GM18498 (cell line): Measurements from ENCODE around the gene UGGT1.
"Not testable (repeated sequence)": the region's sequence is repeated elsewhere in the genome, so short reads cannot be mapped to it uniquely, and the experiment has no call there.

Source experiments
- ATAC-seq: cut with Tn5 transposase; IDR thresholded peaks from one replicate; pipeline ENCODE4 v1.9.1; 2021; ENCODE audit warnings: mild to moderate bottlenecking, moderate library complexity; ENCODE audit not compliant: unreplicated experiment

Gene UGGT1

DNA sequence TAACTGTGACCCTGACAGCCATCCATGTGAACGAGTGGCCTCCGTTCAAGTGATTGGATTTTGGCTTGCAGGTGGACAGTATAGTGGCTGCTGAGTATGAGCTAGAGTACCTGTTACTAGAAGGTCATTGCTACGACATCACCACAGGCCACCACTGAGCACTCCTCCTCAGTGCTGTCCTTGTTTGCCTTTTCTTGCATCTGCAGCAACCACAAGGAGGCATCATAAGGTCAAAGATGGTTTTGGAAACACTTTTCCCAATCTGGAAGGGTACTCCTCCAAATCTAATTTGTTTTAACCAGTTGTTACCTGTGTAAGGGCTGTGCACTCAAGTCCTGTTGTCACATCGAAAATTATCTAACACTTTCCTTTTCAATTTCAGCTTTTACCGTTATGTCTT is 81.2 kb downstream of the UGGT1 start:
- ATAC-seq: no peak

DNA sequence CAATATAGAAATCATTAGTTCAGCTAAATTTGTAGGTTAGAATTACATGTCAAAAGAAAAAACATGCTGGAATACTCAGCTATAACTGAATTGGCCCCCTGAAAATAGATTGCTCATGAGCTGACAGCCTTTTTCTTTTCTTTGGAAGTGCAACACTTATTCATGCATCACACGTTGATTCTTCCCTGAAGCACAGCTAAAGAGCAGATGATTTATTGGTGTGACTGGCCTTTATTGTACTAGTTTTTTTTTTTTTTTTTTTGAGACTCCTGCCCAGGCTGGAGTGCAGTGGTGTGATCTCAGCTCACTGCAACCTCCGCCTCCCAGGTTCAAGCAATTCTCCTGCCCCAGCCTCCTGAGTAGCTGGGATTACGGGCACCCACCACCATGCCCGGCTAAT is 83.1 kb downstream of the UGGT1 start:
- not testable (repeated sequence) for ATAC-seq

DNA sequence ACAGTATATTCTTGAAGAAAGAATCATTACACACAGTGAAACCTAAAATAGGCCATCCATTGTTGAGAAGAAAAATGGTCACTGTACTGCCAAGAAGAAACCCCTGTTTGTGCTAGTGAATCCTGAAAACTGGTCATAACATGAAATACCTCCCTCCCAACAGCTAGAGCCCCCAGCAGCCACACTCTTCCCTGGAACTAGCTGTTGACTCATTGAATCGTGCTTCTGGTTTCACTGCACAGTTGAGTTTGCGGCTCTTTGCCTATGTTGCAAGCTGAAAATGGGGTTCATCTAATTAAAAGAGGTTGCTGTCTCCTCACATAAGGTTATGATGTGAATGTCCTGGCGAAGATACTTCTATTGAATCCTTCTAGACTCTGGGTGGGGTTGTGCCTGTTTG is 86.3 kb downstream of the UGGT1 start:
- ATAC-seq: no peak

DNA sequence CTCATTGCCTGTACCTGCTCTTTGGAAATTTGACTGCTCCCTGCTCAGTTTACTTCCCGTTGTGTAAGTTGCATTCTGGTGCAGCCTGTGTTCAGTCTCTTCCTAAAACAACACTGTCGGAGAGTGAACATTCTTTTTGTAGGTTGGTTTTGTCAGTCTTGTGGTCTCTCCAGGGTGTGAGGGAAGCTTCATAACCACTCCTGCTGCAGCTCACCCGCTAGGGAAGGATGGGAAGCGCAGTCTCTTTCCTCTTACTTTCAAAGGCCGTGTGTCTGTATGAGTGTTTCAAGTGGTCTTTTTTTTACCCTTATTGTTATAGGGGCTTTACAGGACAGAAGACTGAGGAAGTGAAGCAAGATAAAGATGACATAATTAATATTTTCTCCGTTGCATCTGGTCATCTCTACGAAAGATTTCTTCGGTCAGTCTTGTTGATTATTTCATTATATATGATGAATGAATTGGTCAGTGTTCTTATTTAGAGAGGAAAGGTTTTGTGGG is 87.2 kb downstream of the UGGT1 start:
- ATAC-seq: no peak

- no peak for ATAC-seq
Observed at GRCh38 chr2:128178650-128179460, 87.9 kb downstream of the UGGT1 start.

DNA sequence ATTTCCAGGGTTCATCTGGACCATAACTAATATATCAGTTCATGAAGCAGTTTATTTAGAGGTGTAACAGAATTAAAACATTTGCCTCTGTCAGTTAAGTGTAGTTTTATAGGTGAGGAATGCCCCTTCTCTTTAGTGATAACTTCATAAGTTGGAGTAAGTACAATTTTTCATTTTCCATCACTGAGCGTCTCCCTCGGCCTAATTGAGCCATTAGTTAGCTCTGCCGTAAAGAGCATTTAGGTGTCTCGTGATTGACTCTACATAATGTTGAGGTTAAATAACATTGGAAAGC is 88.4 kb downstream of the UGGT1 start:
- ATAC-seq: no peak

DNA sequence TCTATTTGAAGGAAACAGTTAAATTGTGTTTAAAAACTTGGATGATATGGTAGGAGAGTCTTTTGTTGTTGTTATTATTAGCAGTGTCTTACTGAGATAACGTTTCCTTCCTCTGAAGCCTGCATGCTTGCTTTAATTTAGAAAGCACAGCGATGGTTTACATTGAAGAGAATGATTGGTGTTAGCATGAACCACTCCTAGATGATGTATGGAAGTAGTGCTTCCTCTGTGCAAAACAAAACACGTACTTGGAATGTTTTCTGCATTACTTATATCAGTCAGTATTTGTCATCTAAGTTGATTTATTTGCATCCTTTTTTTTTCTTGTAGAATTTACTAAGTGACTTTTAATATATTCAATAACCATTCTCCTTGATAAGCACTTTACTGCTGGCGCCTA is 89.0 kb downstream of the UGGT1 start:
- no peak for ATAC-seq

DNA sequence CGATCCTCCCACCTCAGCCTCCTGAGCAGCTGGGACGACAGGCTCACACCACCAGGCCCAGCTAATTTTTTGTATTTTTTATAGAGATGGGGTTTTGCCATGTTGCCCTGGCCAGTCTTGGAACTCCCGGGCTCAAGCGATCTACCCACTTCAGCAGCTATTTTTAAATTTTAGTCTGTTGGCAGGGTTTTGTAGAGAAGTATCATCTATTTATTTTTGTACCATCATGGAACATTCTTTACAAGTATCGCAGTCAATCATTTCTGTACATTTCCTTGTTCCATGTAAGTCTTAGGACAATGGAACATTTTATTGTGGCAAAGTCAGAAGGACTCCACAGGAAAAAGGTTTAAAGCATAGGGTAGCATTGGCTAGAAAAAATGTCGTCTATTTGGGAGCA is 94.6 kb downstream of the UGGT1 start:
- ATAC-seq: no peak

DNA sequence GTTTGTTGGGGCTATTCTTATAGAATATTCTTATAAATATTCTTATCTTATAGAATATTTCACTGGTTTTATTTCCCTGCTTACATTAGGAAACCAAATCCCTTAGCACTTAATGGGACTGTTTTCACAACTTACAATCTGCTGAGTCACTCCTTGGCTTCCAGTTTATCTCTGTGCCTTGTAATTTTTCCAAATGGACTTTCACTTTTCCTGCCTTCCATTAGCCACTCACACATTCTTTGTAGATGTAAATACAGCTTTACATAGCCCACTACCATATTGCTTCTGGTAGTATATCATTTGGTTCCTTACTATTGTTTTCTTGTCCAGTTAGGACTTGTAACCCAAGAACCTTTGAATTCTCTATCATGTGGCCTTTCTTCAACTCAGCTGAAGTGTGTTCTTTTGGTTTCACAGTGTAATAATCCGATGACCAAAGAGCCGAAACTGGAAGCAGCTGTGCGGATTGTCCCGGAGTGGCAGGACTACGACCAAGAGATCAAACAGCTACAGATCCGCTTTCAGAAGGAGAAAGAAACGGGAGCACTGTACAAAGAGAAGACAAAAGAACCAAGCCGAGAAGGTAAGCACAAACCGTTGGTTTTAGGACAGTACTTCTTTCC is 96.1 kb downstream of the UGGT1 start:
- ATAC-seq: no peak

GRCh38 chr2:128195435-128195984 is 104.5 kb downstream of the UGGT1 start:
- no peak for ATAC-seq

GRCh38 chr2:128196026-128196425 is 105.0 kb downstream of the UGGT1 start:
- no peak for ATAC-seq

DNA sequence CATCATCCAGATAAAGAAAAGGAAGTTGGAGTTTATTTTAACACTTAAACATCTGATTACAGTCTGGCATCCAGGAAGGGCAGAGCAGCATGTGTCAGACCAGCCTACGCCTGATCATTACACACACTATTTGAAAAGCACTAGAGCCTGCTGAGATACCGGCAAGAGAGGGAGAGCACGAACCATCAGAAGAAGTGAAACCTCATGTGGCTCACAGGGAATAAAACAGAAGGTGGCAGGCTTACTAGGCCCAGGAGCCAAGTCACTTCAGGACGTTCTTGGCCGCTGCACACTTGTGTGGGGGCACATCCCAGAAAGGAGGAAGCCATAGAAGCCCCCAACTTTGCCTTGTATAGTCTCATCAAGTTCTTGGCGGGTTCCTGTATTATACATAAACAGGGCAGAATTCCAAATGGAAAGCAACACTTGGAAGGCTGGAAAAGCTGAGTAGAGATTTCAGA is 105.5 kb downstream of the UGGT1 start:
- no peak for ATAC-seq

GRCh38 chr2:128197059-128197458 is 106.1 kb downstream of the UGGT1 start:
- no peak for ATAC-seq

GRCh38 chr2:128198656-128199055 is 107.7 kb downstream of the UGGT1 start:
- ATAC-seq: no peak

GRCh38 chr2:128199141-128199540 is 108.1 kb downstream of the UGGT1 start:
- no peak for ATAC-seq

DNA sequence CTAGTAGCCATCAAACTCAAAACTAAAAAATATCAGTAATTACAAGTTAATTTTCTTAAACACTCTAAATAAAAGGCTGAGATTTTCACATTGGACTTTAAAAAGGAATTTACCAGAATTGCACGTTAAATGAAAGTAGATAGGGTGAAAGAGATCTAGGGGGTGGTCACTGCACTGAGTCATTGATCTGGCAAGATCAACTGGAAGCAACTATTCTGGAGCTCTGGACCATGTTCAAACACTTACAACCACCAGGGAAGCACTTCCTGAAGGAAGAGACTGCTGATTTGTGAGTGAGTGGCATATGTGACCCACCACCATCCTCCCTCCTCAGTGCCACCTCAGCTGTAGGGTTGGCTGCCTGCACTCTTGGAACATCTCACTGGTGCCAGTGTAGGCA is 111.8 kb downstream of the UGGT1 start:
- ATAC-seq: no peak

DNA sequence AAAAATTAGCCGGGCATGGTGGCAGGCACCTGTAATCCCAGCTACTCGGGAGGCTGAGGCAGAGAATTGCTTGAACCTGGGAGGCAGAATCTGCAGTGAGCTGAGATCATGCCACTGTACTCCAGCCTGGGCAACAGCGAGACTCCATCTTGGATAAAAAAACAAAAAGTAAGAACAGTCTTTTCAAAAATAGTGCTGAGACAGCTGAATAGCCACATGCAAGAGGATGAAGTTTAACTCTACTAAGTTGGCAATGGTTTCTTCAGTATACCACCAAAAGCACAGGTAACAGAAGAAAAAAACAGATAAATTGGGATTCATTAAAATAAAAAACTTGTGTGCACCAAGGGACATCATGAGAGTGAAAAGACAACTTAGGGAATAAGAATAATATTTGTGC is 115.2 kb downstream of the UGGT1 start:
- no peak for ATAC-seq

DNA sequence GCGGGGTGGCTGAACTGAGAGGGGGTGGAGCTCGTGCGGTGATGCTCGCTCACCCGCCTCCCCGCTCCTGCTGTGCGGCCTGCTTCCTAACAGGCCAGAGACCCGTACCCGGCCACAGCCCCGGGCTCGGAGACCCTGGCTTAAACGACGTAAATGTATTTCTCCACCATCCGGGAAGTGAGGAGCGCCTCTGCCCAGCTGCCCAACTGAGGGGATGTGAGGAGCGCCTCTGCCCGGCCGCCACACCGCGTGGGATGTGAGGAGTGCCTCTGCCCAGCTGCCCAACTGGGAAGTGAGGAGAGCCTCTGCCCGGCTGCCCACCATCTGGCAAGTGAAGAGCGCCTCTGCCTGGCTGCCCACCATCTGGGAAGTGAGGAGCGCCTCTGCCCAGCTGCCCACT is 117.0 kb downstream of the UGGT1 start:
- ATAC-seq: no peak

DNA sequence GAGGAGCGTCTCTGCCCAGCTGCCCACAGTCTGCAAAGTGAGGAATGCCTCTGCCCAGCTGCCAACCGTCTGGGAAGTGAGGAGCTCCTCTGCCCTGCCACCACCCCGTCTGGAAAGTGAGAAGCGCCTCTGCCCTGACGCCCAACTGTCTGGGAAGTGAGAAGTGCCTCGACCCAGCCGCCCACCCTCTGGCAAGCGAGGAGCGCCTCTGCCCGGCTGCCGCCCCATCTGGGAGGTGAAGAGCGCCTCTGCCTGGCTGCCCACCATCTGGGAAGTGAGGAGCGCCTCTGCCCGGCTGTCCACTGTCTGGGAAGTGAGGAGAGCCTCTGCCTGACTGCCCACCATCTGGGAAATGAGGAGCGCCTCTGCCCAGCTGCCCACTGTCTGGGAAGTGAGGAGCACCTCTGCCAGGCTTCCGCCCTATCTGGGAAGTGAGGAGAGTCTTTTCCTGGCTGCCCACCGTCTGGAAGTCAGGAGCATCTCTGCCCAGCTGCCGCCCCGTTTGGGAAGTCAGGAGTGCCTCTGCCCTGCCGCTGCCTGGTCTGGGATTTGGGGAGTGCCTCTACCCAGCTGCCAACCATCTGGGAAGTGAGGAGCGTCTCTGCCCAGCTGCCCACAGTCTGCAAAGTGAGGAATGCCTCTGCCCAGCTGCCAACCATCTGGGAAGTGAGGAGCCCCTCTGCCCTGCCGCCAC is 117.8 kb downstream of the UGGT1 start:
- not testable (repeated sequence) for ATAC-seq

GRCh38 chr2:128214251-128214650 is 123.3 kb downstream of the UGGT1 start:
- no peak for ATAC-seq

GRCh38 chr2:128214866-128215460 is 124.0 kb downstream of the UGGT1 start:
- ATAC-seq: no peak
